K562 (cell line): Measurements from ENCODE around the gene TMEM167B. TPM values are rescaled to one million over a fixed set of nuclear protein-coding genes. Genes with fewer than 3 reads are reported as not detected.
A peak's percentile ranks its signal among the peaks of the same experiment; 100 is the strongest.

Experiments used
- ADNP ChIP-seq: fragments of 200-800 bp; sonication (Bioruptor generic); IDR thresholded peaks from 2 replicates; pipeline ENCODE4 v1.6.1; 2016; ENCODE audit warnings: missing genetic modification characterization, missing compliant biosample characterization
- ATF3 ChIP-seq, 2 experiments: fragments of 450-650 bp in 1 of 2; sonication (generic) in 1 of 2; formaldehyde crosslinking in 1 of 2; IDR thresholded peaks in 1 of 2; conservative IDR thresholded peaks in 1 of 2; 2 replicates each; pipeline versions ENCODE4 v1.6.1 to v1.8.1; 2016 to 2023; ENCODE audit warnings: mild to moderate bottlenecking in 2 of 2, moderate library complexity in 2 of 2, inconsistent platforms in 1 of 2, missing genetic modification reagents in 1 of 2
- BRF2 ChIP-seq: IDR thresholded peaks from 3 replicates; pipeline ENCODE4 v1.6.1; 2011; ENCODE audit warnings: borderline replicate concordance, mild to moderate bottlenecking; ENCODE audit not compliant: insufficient read length, insufficient read depth
- EHMT2 ChIP-seq: fragments of 450-650 bp; IDR thresholded peaks from 2 replicates; pipeline ENCODE4 v1.6.1; 2018; ENCODE audit warnings: antibody characterized with exemption
- GTF2E2 ChIP-seq: fragments of 200-800 bp; sonication (Bioruptor generic); IDR thresholded peaks from 2 replicates; pipeline ENCODE4 v1.6.1; 2016; ENCODE audit warnings: missing genetic modification characterization, missing compliant biosample characterization
- JUNB ChIP-seq: fragments of 450-650 bp; formaldehyde crosslinking; conservative IDR thresholded peaks from 2 replicates; pipeline ENCODE4 v1.4.0; 2020; ENCODE audit warnings: mild to moderate bottlenecking
- KAT2B ChIP-seq: IDR thresholded peaks from one replicate; pipeline ENCODE4 v1.6.1; 2012; ENCODE audit warnings: low read depth, mild to moderate bottlenecking, control low read depth, inconsistent platforms, low read length, moderate library complexity
- KDM5B ChIP-seq: fragments of 200-600 bp; sonication (generic); IDR thresholded peaks from 2 replicates; pipeline ENCODE4 v1.6.1; 2012; ENCODE audit warnings: low read depth, mild to moderate bottlenecking, moderate library complexity, low read length, control low read depth, inconsistent platforms; ENCODE audit not compliant: insufficient replicate concordance
- LARP7 ChIP-seq: fragments of 450-650 bp; IDR thresholded peaks from 2 replicates; pipeline ENCODE4 v1.6.1; 2016
- NR0B1 ChIP-seq: fragments of 450-650 bp; IDR thresholded peaks from one replicate; pipeline ENCODE4 v1.6.1; 2018; ENCODE audit warnings: mild to moderate bottlenecking, moderate library complexity; ENCODE audit not compliant: partially characterized antibody
- POLR2G ChIP-seq: fragments of 200-400 bp; formaldehyde crosslinking; IDR thresholded peaks from 2 replicates; pipeline ENCODE4 v1.6.1; 2017; ENCODE audit warnings: low read depth, mild to moderate bottlenecking, antibody characterized with exemption, low read length, moderate library complexity
- POLR2H ChIP-seq: IDR thresholded peaks from 2 replicates; pipeline ENCODE4 v1.6.1; 2016; ENCODE audit warnings: missing genetic modification characterization, low read depth, mild to moderate bottlenecking, control low read depth, missing compliant biosample characterization, moderate library complexity
- POLR3A ChIP-seq: IDR thresholded peaks from 2 replicates; pipeline ENCODE4 v1.6.1; 2011; ENCODE audit warnings: borderline replicate concordance, mild to moderate bottlenecking, moderate library complexity; ENCODE audit not compliant: insufficient read length, insufficient read depth; ENCODE audit errors: extremely low read depth
- POU5F1 ChIP-seq: fragments of 150-350 bp; IDR thresholded peaks from 2 replicates; pipeline ENCODE4 v1.6.1; 2014; ENCODE audit warnings: borderline replicate concordance, low read length, low read depth, mild to moderate bottlenecking; ENCODE audit not compliant: partially characterized antibody
- RBM25 ChIP-seq: fragments of 200-400 bp; formaldehyde crosslinking; IDR thresholded peaks from 2 replicates; pipeline ENCODE4 v1.6.1; 2018; ENCODE audit warnings: low read length, low read depth, moderate library complexity; ENCODE audit not compliant: severe bottlenecking
- RFX5 ChIP-seq: IDR thresholded peaks from 2 replicates; pipeline ENCODE4 v1.6.1; 2011; ENCODE audit warnings: low read depth, mild to moderate bottlenecking, improper control_type of control experiment, low read length
- SIN3A ChIP-seq, 2 experiments: fragments of 150-350 bp in 1 of 2; IDR thresholded peaks; 2 replicates each; pipeline ENCODE4 v1.6.1; 2011 to 2016; ENCODE audit warnings: borderline replicate concordance in 2 of 2, low read depth in 2 of 2, low read length in 2 of 2, mild to moderate bottlenecking in 2 of 2, moderate library complexity in 2 of 2; ENCODE audit not compliant: control insufficient read depth in 1 of 2
- SIN3B ChIP-seq: fragments of 450-650 bp; IDR thresholded peaks from 2 replicates; pipeline ENCODE4 v1.6.1; 2017; ENCODE audit warnings: low read depth, mild to moderate bottlenecking, moderate library complexity
- TCF7 ChIP-seq: sonication (generic); IDR thresholded peaks from 2 replicates; pipeline ENCODE4 v1.6.1; 2016; ENCODE audit warnings: antibody characterized with exemption, borderline replicate concordance
- YY1 ChIP-seq, 3 experiments: IDR thresholded peaks; 2 replicates each; pipeline ENCODE4 v1.6.1; 2011; ENCODE audit warnings: low read length in 2 of 3, mild to moderate bottlenecking in 2 of 3, moderate library complexity in 2 of 3, borderline replicate concordance in 1 of 3, control low read depth in 1 of 3, low read depth in 1 of 3; ENCODE audit not compliant: insufficient read depth in 3 of 3, insufficient replicate concordance in 2 of 3, control insufficient read depth in 1 of 3, insufficient read length in 1 of 3; ENCODE audit errors: extremely low read depth in 1 of 3
- ZC3H8 ChIP-seq: fragments of 450-650 bp; IDR thresholded peaks from 2 replicates; pipeline ENCODE4 v1.6.1; 2017
- ZFP30 ChIP-seq: fragments of 250-450 bp; sonication (Bioruptor Pico); IDR thresholded peaks from 2 replicates; pipeline ENCODE4 v1.8.0; 2022; ENCODE audit warnings: moderate library complexity, mild to moderate bottlenecking, inconsistent platforms, borderline replicate concordance
- ZFX ChIP-seq: sonication (generic); formaldehyde crosslinking; IDR thresholded peaks from 2 replicates; pipeline ENCODE4 v1.8.0; 2022; ENCODE audit warnings: mild to moderate bottlenecking, missing genetic modification reagents, moderate library complexity
- ZNF140 ChIP-seq: fragments of 250-450 bp; sonication (Bioruptor Pico); IDR thresholded peaks from 2 replicates; pipeline ENCODE4 v1.8.0; 2021; ENCODE audit warnings: moderate library complexity, mild to moderate bottlenecking, inconsistent platforms
- ZNF384 ChIP-seq: IDR thresholded peaks from 2 replicates; pipeline ENCODE4 v1.6.1; 2012; ENCODE audit warnings: low read depth, low read length, improper control_type of control experiment
- polyA plus RNA-seq, 8 experiments: library from polyadenylated mRNA; depleted of rRNA in 4 of 8; stranded (reverse) in 5 of 8; unstranded in 3 of 8; fragments of >200 nt; fragmentation: Nextera tagmentation in 2 of 8; fragmentation: Illumina TruSeq in 1 of 8; extraction: Ambion mirVana in 2 of 8; extraction: Trizol in 1 of 8; gene quantifications; 2 replicates each; pipeline versions ENCODE4 v1.2.1 to v1.2.3, GENCODE V29; 2011 to 2014; ENCODE audit warnings: inconsistent platforms in 1 of 8, missing spikeins in 1 of 8
- total RNA-seq, 7 experiments: library from RNA; depleted of rRNA in 6 of 7; stranded (reverse); fragments of >200 nt in 6 of 7; fragmentation: Illumina TruSeq in 2 of 7; extraction: Trizol in 2 of 7; gene quantifications; 2 replicates each; pipeline versions ENCODE4 v1.2.1 to v1.2.3, GENCODE V29; 2011 to 2021; ENCODE audit warnings: low replicate concordance in 1 of 7

Gene TMEM167B
- total and polyA plus RNA-seq, 9 of the 15 experiments (the other 6 are each of a cell fraction or from before 2014, with no cell fraction given) = 17.2 to 36.4 (median 32.2) TPM

GRCh38 chr1:109134423-109134822, 43.9 kb downstream of the TMEM167B start (continued):
- peak in 1 of 3 experiments; percentile 51 for TF ChIP-seq YY1 (IDR thresholded peaks at IDR 0.05; ENCODE audit: borderline replicate concordance in 1 of 3, control insufficient read depth in 1 of 3, extremely low read depth in 1 of 3, insufficient read depth in 3 of 3, insufficient read length in 1 of 3, insufficient replicate concordance in 2 of 3, low read depth in 1 of 3, low read length in 2 of 3)
- TF ChIP-seq ADNP (tag) = no peak
- TF ChIP-seq ZNF140 (CRISPR knock-in tag) = no peak
- TF ChIP-seq POU5F1 = no peak
- no peak for TF ChIP-seq SIN3B
- TF ChIP-seq NR0B1 = no peak
- no peak for TF ChIP-seq ZC3H8
- TF ChIP-seq POLR2H (tag) = no peak
- no peak for TF ChIP-seq RBM25
- TF ChIP-seq RFX5 = no peak
- no peak for TF ChIP-seq KAT2B
- TF ChIP-seq LARP7 = no peak
- no peak for TF ChIP-seq GTF2E2
- TF ChIP-seq TCF7 = no peak
- TF ChIP-seq SIN3A (IDR thresholded peaks at IDR 0.05; ENCODE audit: borderline replicate concordance in 2 of 2, control insufficient read depth in 1 of 2, low read depth in 2 of 2, low read length in 2 of 2) = no peak
- TF ChIP-seq KDM5B = no peak
- no peak for TF ChIP-seq JUNB (CRISPR knock-in tag)
- no peak for TF ChIP-seq ZFP30 (CRISPR knock-in tag)
- no peak for TF ChIP-seq EHMT2
- TF ChIP-seq POLR2G = no peak
- TF ChIP-seq ZNF384 = no peak
- no peak for TF ChIP-seq ZFX
- no peak for TF ChIP-seq BRF2
- no peak for TF ChIP-seq POLR3A
- TF ChIP-seq ATF3 (IDR thresholded peaks at IDR 0.05) = no peak
- no peak for TF ChIP-seq ATF3 (CRISPR knock-in tag; conservative IDR thresholded peaks at IDR 0.05)
